Measurements from ENCODE around the gene CABP1. TPM values are rescaled to one million over a fixed set of nuclear protein-coding genes. Genes with fewer than 3 reads are reported as not detected.

The CABP1 gene
- total and polyA plus RNA-seq, 9 of the 15 experiments (the other 6 are each of a cell fraction or from before 2014, with no cell fraction given): not detected

GRCh38 chr12:120686690-120687577 is 46.5 kb downstream of the CABP1 start, which contains the start of gene MLEC (continued):
- TF ChIP-seq DEAF1 (CRISPR knock-in tag; IDR thresholded peaks at IDR 0.05) (no peak; the same call in 1 of the 2 replicates), HMG20A (CRISPR knock-in tag; conservative IDR thresholded peaks at IDR 0.05) (no peak), ARID3A (IDR thresholded peaks at IDR 0.05; ENCODE audit: borderline replicate concordance, low read depth, low read length) (peak; percentile 54; the same call in 1 of the 2 replicates), TEAD4 (IDR thresholded peaks at IDR 0.05; ENCODE audit: low read length) (peak; percentile 15; the same call in 1 of the 2 replicates), TEAD4 (CRISPR knock-in tag; IDR thresholded peaks at IDR 0.05; ENCODE audit: borderline replicate concordance) (0 out of 2 replicates have a peak, but pooled peaks have one; percentile 31), ZNF274 (IDR thresholded peaks at IDR 0.05; ENCODE audit: borderline replicate concordance, low read depth, low read length) (no peak), USF2 (CRISPR knock-in tag; IDR thresholded peaks at IDR 0.05) (no peak), KHSRP (IDR thresholded peaks at IDR 0.05) (no peak), POLR2B (IDR thresholded peaks at IDR 0.05; ENCODE audit: low read depth, partially characterized antibody) (peak; percentile 65), RAD21 (CRISPR knock-in tag; conservative IDR thresholded peaks at IDR 0.05 in 1 of 2, IDR thresholded peaks at IDR 0.05 in 1 of 2) (peak; percentile 49 to 65), NCOA2 (IDR thresholded peaks at IDR 0.05; ENCODE audit: partially characterized antibody in 2 of 2) (no peak), NR2F6 (CRISPR knock-in tag; IDR thresholded peaks at IDR 0.05) (no peak), ZNF239 (CRISPR knock-in tag; IDR thresholded peaks at IDR 0.05) (no peak), HNRNPH1 (optimal IDR thresholded peaks at IDR 0.05; ENCODE audit: low read depth, low read length) (no peak), ZNF444 (CRISPR knock-in tag; IDR thresholded peaks at IDR 0.05) (no peak), SMAD4 (CRISPR knock-in tag; conservative IDR thresholded peaks at IDR 0.05) (peak; percentile 52), NBN (IDR thresholded peaks at IDR 0.05; ENCODE audit: low read depth) (peak; percentile 82; the same call in 1 of the 2 replicates), CHD1 (IDR thresholded peaks at IDR 0.05; ENCODE audit: low read length) (peak; percentile 95), RBM25 (IDR thresholded peaks at IDR 0.05; ENCODE audit: low read depth, low read length, severe bottlenecking) (peak; percentile 97), BRF1 (IDR thresholded peaks at IDR 0.05; ENCODE audit: borderline replicate concordance, extremely low read depth, insufficient read length) (no peak), GATAD2A (IDR thresholded peaks at IDR 0.05) (no peak)
- TF ChIP-seq, protein P1, sequence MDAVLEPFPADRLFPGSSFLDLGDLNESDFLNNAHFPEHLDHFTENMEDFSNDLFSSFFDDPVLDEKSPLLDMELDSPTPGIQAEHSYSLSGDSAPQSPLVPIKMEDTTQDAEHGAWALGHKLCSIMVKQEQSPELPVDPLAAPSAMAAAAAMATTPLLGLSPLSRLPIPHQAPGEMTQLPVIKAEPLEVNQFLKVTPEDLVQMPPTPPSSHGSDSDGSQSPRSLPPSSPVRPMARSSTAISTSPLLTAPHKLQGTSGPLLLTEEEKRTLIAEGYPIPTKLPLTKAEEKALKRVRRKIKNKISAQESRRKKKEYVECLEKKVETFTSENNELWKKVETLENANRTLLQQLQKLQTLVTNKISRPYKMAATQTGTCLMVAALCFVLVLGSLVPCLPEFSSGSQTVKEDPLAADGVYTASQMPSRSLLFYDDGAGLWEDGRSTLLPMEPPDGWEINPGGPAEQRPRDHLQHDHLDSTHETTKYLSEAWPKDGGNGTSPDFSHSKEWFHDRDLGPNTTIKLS (IDR thresholded peaks at IDR 0.05; ENCODE audit: borderline replicate concordance, low read depth): peak; percentile 94
